ENCODE results near the gene CST6. TPM values are rescaled to one million over a fixed set of nuclear protein-coding genes. Genes with fewer than 3 reads are reported as not detected.
"Not testable (repeated sequence)": the region's sequence is repeated elsewhere in the genome, so short reads cannot be mapped to it uniquely, and the experiment has no call there.

CST6 gene
- total RNA-seq, 2 donors from 2014 or later, result 0.36 to 6.5 TPM

DNA sequence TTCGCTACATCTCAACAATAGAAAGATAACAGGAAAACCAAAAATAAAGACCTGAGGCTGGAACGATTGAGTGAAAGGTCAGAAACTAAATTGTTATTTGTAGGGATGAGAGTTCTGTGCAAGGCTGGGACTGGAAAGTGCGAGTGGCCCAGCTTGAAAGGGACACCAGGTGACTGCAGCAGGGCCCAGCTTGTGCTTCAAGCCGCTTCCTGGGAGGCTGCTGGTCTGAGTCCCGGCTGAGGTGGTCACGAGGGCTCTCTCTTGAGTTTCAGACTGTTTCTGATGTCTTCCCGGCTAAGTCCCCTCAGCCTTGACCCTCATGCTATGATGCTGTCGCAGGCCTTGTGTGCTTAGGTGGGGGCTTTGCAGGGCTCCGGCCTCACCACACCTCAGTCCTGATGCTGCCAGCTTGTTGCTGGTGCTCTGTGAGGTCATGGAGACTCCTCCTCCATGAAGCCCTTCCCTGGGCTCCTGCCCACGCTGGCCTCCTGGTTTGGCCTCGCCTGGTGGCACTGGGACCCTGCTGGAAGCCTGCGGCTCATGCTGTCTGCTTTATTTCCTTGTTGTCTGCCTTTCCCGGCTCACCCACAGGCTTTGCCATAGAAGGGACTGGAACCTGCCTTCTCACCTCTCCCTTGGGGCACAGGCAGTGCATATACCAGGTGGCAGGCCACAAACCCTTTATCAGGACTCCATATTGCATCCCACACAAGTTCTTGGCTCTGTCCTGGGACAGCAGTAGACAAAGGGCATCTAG is 5.5 kb upstream of the CST6 start:
- WGBS, result 94% methylated on average over 12 of the region's 13 CpGs
- Histone ChIP-seq H3K27me3 (replicated peaks; ENCODE audit: insufficient read depth) (no peaks in the 10 kb centered on the region), H3K27ac (no peak overlapping the region), H3K4me1 (replicated peaks) (peaks cover 7% of the 10 kb centered on the region), H3K4me3 (no peak overlapping the region), H3K9me3 (no peaks in the 10 kb centered on the region), H3K36me3 (no peaks in the 10 kb centered on the region)
- intact Hi-C loops (cut with DNase I), result no loop called here
- TF ChIP-seq, protein P1, sequence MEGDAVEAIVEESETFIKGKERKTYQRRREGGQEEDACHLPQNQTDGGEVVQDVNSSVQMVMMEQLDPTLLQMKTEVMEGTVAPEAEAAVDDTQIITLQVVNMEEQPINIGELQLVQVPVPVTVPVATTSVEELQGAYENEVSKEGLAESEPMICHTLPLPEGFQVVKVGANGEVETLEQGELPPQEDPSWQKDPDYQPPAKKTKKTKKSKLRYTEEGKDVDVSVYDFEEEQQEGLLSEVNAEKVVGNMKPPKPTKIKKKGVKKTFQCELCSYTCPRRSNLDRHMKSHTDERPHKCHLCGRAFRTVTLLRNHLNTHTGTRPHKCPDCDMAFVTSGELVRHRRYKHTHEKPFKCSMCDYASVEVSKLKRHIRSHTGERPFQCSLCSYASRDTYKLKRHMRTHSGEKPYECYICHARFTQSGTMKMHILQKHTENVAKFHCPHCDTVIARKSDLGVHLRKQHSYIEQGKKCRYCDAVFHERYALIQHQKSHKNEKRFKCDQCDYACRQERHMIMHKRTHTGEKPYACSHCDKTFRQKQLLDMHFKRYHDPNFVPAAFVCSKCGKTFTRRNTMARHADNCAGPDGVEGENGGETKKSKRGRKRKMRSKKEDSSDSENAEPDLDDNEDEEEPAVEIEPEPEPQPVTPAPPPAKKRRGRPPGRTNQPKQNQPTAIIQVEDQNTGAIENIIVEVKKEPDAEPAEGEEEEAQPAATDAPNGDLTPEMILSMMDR (IDR thresholded peaks at IDR 0.05), result no peak
- TF ChIP-seq POLR2AphosphoS5 (IDR thresholded peaks at IDR 0.05) (no peak), POLR2A (IDR thresholded peaks at IDR 0.05) (no peak)
- DNase-seq (ENCODE audit: low spot score), result no peak

DNA sequence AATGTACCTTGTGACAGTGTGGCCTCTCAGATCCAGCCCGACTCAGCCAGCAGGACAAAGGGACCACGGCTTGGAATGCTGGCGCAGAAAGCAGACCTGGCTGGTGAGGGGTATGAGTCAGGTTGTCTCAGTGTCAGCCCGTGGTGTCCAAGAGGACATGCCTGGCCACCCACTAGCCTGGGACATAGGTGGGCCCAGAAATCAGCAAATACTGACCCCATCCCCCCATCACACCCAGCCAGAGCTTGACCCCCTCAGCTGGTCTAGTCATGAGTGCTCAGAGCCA is 5.0 kb upstream of the CST6 start:
- Histone ChIP-seq H3K36me3 (no peaks in the 10 kb centered on the region), H3K27me3 (replicated peaks; ENCODE audit: insufficient read depth) (no peaks in the 10 kb centered on the region), H3K9me3 (no peaks in the 10 kb centered on the region), H3K4me1 (replicated peaks) (peaks cover 7% of the 10 kb centered on the region), H3K27ac (no peak overlapping the region), H3K4me3 (no peak overlapping the region)
- intact Hi-C loops (cut with DNase I), result no loop called here
- TF ChIP-seq POLR2AphosphoS5 (IDR thresholded peaks at IDR 0.05) (no peak), POLR2A (IDR thresholded peaks at IDR 0.05) (no peak)
- TF ChIP-seq, protein P1 (IDR thresholded peaks at IDR 0.05), result no peak
- DNase-seq (ENCODE audit: low spot score), result no peak
- 75% methylated on average over 4 of the region's 4 CpGs for WGBS

DNA sequence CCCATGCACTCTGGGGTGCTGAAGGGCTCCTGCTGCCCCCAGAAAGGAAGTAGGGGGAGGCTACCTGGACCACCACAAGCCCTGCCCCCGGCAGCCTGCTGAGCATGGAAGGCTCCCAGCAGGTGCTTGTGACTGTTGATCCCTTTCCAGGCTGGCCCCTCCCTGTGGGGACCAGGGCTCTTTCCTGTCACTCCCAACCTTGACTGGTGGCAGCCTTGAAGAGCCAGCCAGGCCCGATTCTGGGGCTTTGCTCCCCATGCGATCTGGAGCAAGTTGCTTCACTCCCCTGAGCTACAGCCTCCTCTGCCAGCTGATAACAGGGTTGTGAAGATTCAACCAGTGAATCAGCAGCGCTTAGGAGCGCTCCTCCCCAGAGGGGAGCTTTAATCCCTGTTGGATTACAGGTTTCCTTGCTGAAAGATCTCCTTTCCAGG is 4.6 kb upstream of the CST6 start:
- H3K36me3 ChIP-seq, result no peaks in the 10 kb centered on the region
- peaks cover 7% of the 10 kb centered on the region for H3K4me1 ChIP-seq (replicated peaks)
- no peak overlapping the region for H3K4me3 ChIP-seq
- H3K27ac ChIP-seq, result no peak overlapping the region
- 54% methylated on average over 5 of the region's 5 CpGs for WGBS
- TF ChIP-seq POLR2A (IDR thresholded peaks at IDR 0.05) (no peak), POLR2AphosphoS5 (IDR thresholded peaks at IDR 0.05) (no peak)
- TF ChIP-seq, protein P1 (IDR thresholded peaks at IDR 0.05), result no peak
- intact Hi-C loops (cut with DNase I), result no loop called here
- no peak for DNase-seq (ENCODE audit: low spot score)
- no peaks in the 10 kb centered on the region for H3K9me3 ChIP-seq
- peaks cover 2% of the 10 kb centered on the region for H3K27me3 ChIP-seq (replicated peaks; ENCODE audit: insufficient read depth)

DNA sequence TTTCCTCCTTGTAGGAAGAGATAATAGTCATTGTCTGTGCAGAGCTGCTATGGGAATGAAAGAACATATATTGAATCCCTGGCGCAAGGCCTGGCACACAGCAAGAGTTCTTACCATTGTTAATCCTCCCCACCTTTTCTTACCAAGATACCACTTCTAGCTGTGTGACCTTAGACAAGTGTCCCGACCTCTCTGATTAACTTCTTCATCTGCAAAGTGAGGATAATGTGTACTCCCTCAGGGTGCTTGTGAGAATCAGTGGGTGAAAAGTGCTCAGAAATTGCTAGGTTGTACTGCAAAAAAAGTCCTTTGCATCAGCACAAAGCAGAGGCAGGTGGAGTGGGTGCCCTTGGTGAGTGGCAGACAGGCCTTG is 3.7 kb upstream of the CST6 start:
- peaks cover 6% of the 10 kb centered on the region for H3K4me1 ChIP-seq (replicated peaks)
- H3K36me3 ChIP-seq, result no peaks in the 10 kb centered on the region
- no peak for DNase-seq (ENCODE audit: low spot score)
- H3K4me3 ChIP-seq, result no peak overlapping the region
- H3K9me3 ChIP-seq, result no peaks in the 10 kb centered on the region
- intact Hi-C loops (cut with DNase I), result no loop called here
- no peak overlapping the region for H3K27ac ChIP-seq
- no peak for TF ChIP-seq POLR2AphosphoS5 (IDR thresholded peaks at IDR 0.05)
- TF ChIP-seq, protein P1 (IDR thresholded peaks at IDR 0.05), result no peak
- TF ChIP-seq POLR2A (IDR thresholded peaks at IDR 0.05), result no peak
- H3K27me3 ChIP-seq (replicated peaks; ENCODE audit: insufficient read depth), result peaks cover 2% of the 10 kb centered on the region
- 93% methylated on average over 2 of the region's 2 CpGs for WGBS

DNA sequence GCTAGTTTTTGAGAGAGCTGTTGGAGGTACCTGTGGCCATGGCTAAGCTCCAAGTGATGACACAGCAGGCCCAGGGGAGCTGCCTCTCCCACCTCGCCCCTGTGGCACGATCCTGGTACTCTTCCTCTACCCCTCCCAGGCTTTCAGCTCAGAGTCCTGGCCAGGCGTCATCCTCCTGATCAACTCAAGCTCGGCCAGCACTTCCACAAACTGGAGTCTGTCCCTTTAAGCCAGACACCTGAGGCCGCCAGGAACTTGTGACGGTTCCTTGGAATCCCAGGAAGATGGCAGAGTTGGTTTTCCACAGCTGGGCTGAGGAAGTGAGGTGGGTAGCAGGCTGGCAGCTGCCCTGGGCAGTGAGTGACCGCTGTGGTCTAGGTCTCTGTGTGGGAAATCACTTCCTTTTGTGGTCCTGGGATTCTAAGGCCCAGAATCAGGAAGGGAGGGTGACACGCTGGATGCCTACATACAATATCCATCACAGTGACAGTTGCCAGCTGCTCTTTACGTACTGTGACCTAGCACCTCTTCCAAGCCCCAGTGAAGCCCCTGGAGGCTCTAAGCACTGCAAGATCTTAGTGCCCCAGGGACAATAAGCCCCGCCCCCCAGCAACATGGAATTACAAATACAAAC is 3.2 kb upstream of the CST6 start:
- Histone ChIP-seq H3K36me3 (no peaks in the 10 kb centered on the region), H3K9me3 (no peaks in the 10 kb centered on the region), H3K4me1 (replicated peaks) (peaks cover under 1% of the 10 kb centered on the region), H3K27me3 (replicated peaks; ENCODE audit: insufficient read depth) (peaks cover 2% of the 10 kb centered on the region), H3K4me3 (no peak overlapping the region), H3K27ac (no peak overlapping the region)
- intact Hi-C loops (cut with DNase I), result no loop called here
- DNase-seq (ENCODE audit: low spot score), result no peak
- TF ChIP-seq POLR2AphosphoS5 (IDR thresholded peaks at IDR 0.05), result no peak
- no peak for TF ChIP-seq POLR2A (IDR thresholded peaks at IDR 0.05)
- TF ChIP-seq, protein P1 (IDR thresholded peaks at IDR 0.05), result no peak
- WGBS, result 54% methylated on average over 10 of the region's 10 CpGs

DNA sequence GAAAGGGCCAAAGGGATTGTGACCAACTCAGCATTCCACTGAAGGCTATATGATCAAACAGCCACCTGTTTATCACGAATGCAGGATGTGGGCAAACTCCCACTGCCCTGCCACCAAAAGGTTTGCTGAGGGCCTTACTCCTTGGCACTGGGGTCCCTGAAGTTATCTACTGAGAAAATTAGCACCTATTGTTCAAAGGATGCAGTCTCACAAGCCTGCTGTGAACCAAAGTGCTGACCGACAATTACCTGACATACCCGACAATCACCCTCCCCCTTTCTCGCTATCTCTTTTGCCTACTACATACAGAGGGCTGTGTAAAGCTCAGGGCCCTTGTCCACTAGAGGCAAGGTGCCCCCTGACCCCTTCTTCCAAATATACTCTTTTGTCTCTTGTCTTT is 1.8 kb upstream of the CST6 start:
- intact Hi-C loops (cut with DNase I); DNase-seq (ENCODE audit: low spot score): not testable (repeated sequence)
- 66% methylated on average over 4 of the region's 4 CpGs for WGBS

More for the DNA sequence above, 1.8 kb upstream of the CST6 start:
- H3K4me3 ChIP-seq; H3K27me3 ChIP-seq (replicated peaks; ENCODE audit: insufficient read depth); H3K27ac ChIP-seq; H3K36me3 ChIP-seq; H3K9me3 ChIP-seq; H3K4me1 ChIP-seq (replicated peaks): not testable (repeated sequence)

All from prostate gland (tissue), 2 donors.